HUES48 (cell line): Measurements from ENCODE around the gene STMP1.
"Not testable (repeated sequence)": the region's sequence is repeated elsewhere in the genome, so short reads cannot be mapped to it uniquely, and the experiment has no call there.

Source experiments
- H3K27ac ChIP-seq: one replicate; pipeline ENCODE4 v1.7.0; 2013; ENCODE audit warnings: low read depth, low read length, inconsistent platforms
- H3K27me3 ChIP-seq: 2 replicates; pipeline ENCODE4 v1.6.1; 2013; ENCODE audit warnings: mild to moderate bottlenecking, low read length; ENCODE audit not compliant: control insufficient read depth, insufficient read depth
- H3K36me3 ChIP-seq: 2 replicates; pipeline ENCODE4 v1.6.1; 2013; ENCODE audit warnings: low read length; ENCODE audit not compliant: control insufficient read depth, insufficient read depth
- H3K4me1 ChIP-seq: 2 replicates; pipeline ENCODE4 v1.6.1; 2013; ENCODE audit warnings: mild to moderate bottlenecking, low read length; ENCODE audit not compliant: control insufficient read depth, insufficient read depth
- H3K4me3 ChIP-seq: 2 replicates; pipeline ENCODE4 v1.5.1; 2013; ENCODE audit warnings: mild to moderate bottlenecking, low read depth, low read length
- H3K9ac ChIP-seq: 2 replicates; pipeline ENCODE4 v1.6.1; 2013; ENCODE audit warnings: mild to moderate bottlenecking, low read depth, low read length, moderate library complexity
- H3K9me3 ChIP-seq: 2 replicates; pipeline ENCODE4 v1.6.1; 2013; ENCODE audit warnings: low read length; ENCODE audit not compliant: control insufficient read depth, insufficient read depth

STMP1 gene

DNA sequence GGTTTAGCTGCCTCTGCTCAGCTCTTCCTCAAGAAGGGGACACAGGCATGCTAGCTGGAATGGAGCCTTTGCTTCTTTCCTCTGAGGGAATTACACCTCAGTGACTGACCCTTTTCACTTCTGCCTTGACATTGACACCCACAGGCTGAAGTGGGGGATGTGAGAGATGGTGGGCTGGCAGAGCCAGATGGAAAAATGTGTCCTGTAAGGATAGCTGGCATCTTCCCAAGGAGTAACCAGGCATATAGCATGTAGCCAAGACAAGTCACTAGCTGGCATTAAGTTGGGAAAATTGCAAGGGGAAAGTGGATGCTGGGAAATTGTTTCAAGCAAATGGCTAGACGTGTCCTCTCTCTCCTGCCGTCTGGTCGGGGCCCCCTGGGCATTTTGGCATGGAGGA lies 19.9 kb downstream of the STMP1 start:
- peaks cover 22% of the 10 kb centered on the region; the same call in 1 of the 2 replicates for H3K36me3 ChIP-seq
- no peak overlapping the region for H3K4me3 ChIP-seq
- H3K27me3 ChIP-seq, result no peaks in the 10 kb centered on the region
- H3K27ac ChIP-seq, result no peak overlapping the region
- H3K4me1 ChIP-seq, result no peaks in the 10 kb centered on the region
- no peak overlapping the region for H3K9ac ChIP-seq
- H3K9me3 ChIP-seq, result no peaks in the 10 kb centered on the region

DNA sequence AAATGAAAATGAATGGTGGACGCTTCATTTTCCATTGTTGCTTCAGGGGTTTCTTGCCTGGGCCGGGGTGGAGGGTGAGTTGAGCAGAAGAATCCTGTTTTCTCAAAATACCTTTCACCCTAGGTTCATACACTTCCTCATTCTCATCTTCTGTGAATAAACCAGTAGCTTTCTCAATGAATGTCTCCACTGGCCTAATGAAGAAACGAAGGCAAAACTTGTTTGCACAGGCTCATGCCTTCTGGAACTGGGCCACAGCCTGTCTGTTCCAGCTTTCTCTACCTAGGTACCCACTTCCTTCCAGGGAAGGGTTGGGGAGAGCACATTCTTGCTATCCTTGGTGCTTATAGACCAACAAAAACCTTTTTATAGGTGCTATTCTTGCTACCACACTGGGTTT lies 21.3 kb downstream of the STMP1 start:
- Histone ChIP-seq H3K9ac (no peak overlapping the region), H3K4me3 (no peak overlapping the region), H3K27ac (no peak overlapping the region), H3K36me3 (0 out of 2 replicates have a peak, but pooled peaks cover 9% of the 10 kb centered on the region), H3K9me3 (no peaks in the 10 kb centered on the region), H3K4me1 (no peaks in the 10 kb centered on the region), H3K27me3 (no peaks in the 10 kb centered on the region)

DNA sequence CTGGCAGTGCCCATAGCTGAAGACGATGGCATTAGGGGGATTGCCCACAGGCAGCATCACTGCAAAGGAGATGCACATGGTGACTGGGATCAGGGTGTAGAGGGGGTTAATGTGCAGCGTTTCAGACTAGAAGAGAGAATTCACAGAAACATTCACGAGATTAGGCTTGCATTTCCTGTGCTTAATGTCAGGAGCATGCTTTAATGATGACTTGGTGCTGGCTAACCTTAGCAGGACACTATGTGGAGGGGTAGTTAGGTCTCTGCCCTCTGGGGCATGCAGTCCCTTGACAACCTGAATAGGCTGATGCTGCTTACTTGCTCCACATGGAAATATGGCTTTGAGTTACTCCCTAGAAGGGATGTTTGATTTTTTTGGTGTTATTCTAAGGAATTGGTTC lies 21.8 kb downstream of the STMP1 start:
- H3K36me3 ChIP-seq, result 0 out of 2 replicates have a peak, but pooled peaks cover 8% of the 10 kb centered on the region

DNA sequence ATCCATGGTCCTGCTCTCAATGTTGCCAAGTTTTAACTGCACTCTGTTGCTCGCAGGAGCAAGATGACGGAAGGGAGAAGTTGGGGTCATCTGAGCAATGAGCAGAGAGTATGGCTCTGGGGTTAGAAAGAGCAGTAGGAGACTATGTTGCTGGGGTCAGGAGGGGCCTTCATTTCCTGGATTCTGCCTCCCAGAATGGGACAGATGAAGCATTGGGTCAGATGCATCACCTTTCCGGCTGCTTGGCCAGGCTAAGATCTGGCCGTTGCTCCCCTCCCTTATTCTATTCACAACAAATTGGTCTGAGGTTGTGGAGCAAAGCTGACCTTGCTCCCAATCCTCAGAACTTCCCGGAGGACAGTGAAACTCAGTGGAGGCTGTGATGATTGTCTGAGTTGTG lies 22.4 kb downstream of the STMP1 start:
- H3K36me3 ChIP-seq, result peaks cover 11% of the 10 kb centered on the region; the same call in 1 of the 2 replicates
- no peak overlapping the region for H3K9ac ChIP-seq

More for the DNA sequence above, 21.8 kb downstream of the STMP1 start:
- Histone ChIP-seq H3K27me3 (no peaks in the 10 kb centered on the region), H3K4me3 (no peak overlapping the region), H3K4me1 (no peaks in the 10 kb centered on the region), H3K27ac (no peak overlapping the region), H3K9me3 (no peaks in the 10 kb centered on the region), H3K9ac (no peak overlapping the region)

DNA sequence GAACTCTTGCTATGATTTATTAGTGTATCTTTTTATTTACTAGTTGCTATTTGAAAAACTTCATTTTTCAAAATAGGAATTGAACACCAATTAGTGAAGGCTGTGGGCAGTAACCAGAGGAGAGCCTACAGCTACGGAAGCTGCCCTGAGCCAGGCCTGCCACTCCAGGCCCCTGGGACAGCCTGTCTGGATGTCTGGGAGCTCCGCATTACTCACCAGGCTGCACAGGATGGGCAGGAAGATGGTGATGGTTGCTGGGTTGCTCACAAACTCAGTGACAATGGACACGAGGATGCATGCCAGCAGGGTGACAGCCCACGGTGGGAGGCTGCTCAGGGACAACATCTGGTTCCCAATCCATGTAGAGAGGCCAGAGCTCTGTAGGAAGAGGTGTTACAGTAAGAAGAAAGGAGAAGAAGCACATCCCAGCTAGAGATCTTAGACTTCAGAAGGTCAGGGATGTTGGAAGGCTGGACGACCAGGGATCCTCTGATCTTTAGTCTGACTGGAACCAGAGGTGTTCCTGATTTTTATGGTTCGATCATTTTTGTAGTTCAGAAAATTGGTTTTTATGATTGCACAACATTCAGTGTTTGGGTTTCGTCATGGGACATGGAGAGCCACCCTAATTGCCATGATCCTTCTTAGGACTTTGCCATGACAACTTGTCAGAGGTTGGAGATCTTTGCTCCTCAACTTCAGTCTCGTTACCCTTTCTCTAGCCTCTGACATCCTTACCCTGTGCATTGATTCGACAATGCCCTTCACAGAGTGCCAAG lies 23.2 kb downstream of the STMP1 start:
- H3K4me1 ChIP-seq, result no peaks in the 10 kb centered on the region
- no peaks in the 10 kb centered on the region for H3K9me3 ChIP-seq
- peaks cover 13% of the 10 kb centered on the region; the same call in 1 of the 2 replicates for H3K36me3 ChIP-seq
- H3K9ac ChIP-seq, result no peak overlapping the region
- no peaks in the 10 kb centered on the region for H3K27me3 ChIP-seq
- no peak overlapping the region for H3K27ac ChIP-seq
- H3K4me3 ChIP-seq, result no peak overlapping the region

More for the DNA sequence above, 22.4 kb downstream of the STMP1 start:
- no peaks in the 10 kb centered on the region for H3K9me3 ChIP-seq
- H3K4me3 ChIP-seq, result no peak overlapping the region
- no peak overlapping the region for H3K27ac ChIP-seq
- H3K4me1 ChIP-seq, result no peaks in the 10 kb centered on the region
- H3K27me3 ChIP-seq, result no peaks in the 10 kb centered on the region

DNA sequence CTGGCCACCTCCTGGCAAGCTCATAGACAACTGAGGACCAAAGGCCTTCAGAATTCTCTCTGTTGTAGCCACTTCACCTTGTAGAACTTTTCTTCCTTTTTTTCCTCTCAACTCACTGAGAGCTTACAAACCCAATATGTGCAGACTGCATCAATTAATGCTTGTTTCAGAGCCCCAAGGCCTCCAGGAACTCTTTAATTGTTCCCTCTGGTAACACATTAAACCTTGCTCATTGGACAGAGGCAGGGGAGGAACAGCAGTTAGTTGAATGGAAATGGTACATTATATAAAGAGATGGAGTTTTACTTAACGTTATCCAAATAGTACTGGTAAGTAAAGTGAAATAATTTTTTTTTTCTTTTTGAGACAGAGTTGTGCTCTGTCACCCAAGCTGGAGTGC lies 25.2 kb downstream of the STMP1 start:
- no peaks in the 10 kb centered on the region for H3K27me3 ChIP-seq
- H3K27ac ChIP-seq, result no peak overlapping the region
- no peak overlapping the region for H3K4me3 ChIP-seq
- H3K36me3 ChIP-seq, result peaks cover 13% of the 10 kb centered on the region; the same call in 1 of the 2 replicates
- H3K9ac ChIP-seq, result no peak overlapping the region
- no peaks in the 10 kb centered on the region for H3K9me3 ChIP-seq
- H3K4me1 ChIP-seq, result no peaks in the 10 kb centered on the region

DNA sequence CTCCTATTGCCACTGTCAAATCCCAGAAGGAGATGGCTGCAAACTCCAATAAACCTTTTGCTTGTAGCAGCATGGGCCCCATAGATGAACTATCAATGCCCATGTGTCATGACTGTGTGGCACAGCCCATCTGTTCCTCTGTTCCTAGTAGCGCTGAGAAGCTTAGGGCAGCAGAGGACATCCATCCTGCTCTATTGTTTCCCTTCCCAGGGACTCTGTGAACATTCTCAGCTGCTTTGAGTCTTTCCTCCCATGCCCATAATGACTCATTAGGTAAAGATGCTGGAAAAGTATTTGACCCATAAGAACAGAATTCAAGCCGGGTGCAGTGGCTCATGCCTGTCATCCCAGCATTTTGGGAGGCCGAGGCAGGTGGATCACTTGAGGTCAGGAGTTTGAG lies 28.3 kb downstream of the STMP1 start:
- no peaks in the 10 kb centered on the region for H3K27me3 ChIP-seq
- H3K4me1 ChIP-seq, result no peaks in the 10 kb centered on the region
- peaks cover 15% of the 10 kb centered on the region; the same call in 1 of the 2 replicates for H3K36me3 ChIP-seq
- no peak overlapping the region for H3K4me3 ChIP-seq
- no peak overlapping the region for H3K27ac ChIP-seq
- H3K9me3 ChIP-seq, result no peaks in the 10 kb centered on the region
- H3K9ac ChIP-seq, result no peak overlapping the region

DNA sequence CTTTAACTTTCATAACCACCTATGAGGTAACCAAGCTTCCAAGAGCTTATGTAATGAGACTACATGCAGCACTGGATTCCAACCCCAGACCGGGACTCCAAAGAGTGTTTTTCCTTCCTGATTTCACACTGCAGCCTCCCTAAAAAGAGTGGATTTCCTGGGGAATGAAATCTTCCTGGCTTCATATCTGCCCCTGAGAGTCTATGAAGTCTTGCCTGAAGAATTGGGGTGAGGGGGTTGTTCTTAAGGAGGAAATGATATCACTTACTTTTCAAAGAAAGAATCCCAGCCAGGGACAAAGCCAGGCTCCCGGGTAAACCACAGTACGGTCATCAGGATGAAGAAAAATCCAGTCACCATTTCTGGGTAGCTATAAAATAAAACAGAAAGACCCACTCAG lies 29.7 kb downstream of the STMP1 start:
- Histone ChIP-seq H3K9ac (no peak overlapping the region), H3K9me3 (no peaks in the 10 kb centered on the region), H3K36me3 (peaks cover 15% of the 10 kb centered on the region; the same call in 1 of the 2 replicates), H3K4me1 (no peaks in the 10 kb centered on the region), H3K27me3 (no peaks in the 10 kb centered on the region), H3K27ac (no peak overlapping the region), H3K4me3 (no peak overlapping the region)

DNA sequence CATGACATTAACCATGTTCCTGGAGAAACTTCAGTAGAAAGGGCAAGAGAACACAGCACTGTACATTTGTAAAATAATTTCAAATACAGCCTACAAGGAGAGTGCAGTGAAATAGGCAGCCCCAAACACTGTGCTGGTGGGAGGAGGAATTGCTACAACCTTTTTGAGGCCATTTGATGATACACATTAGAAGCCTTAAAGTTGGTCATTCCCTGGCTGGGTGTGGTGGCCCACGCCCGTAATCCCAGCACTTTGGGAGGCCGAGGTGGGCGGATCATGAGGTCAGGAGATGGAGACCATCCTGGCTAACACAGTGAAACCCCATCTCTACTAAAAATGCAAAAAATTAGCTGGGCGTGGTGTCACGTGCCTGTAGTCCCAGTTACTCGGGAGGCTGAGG lies 30.3 kb downstream of the STMP1 start:
- not testable (repeated sequence) for H3K4me3 ChIP-seq, H3K27ac ChIP-seq, H3K9me3 ChIP-seq, H3K4me1 ChIP-seq, H3K9ac ChIP-seq, H3K27me3 ChIP-seq
- peaks cover 15% of the 10 kb centered on the region; the same call in 1 of the 2 replicates for H3K36me3 ChIP-seq

DNA sequence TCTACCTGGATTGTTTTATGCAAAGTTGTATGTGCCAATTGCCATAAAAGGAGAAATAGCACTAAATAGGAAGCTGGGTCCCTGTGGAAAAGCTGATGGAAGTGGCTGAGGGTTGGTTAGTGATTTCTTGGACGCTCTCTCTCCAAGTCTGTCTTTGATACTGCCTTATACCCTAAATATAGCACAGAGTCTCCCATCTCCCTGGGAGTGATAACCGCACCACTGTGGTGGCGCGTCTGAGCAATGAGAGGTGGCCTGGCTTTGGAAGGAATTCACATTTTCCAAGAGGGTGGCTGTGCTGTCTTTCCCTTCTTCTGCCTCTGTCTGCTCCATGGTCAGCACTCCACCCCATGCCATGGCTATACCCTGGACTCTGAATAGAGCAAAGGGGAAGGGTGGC lies 31.2 kb downstream of the STMP1 start:
- no peaks in the 10 kb centered on the region for H3K9me3 ChIP-seq
- H3K36me3 ChIP-seq, result peaks cover 15% of the 10 kb centered on the region; the same call in 1 of the 2 replicates
- H3K27ac ChIP-seq, result no peak overlapping the region
- no peak overlapping the region for H3K9ac ChIP-seq
- no peaks in the 10 kb centered on the region for H3K4me1 ChIP-seq
- no peaks in the 10 kb centered on the region for H3K27me3 ChIP-seq
- H3K4me3 ChIP-seq, result no peak overlapping the region

DNA sequence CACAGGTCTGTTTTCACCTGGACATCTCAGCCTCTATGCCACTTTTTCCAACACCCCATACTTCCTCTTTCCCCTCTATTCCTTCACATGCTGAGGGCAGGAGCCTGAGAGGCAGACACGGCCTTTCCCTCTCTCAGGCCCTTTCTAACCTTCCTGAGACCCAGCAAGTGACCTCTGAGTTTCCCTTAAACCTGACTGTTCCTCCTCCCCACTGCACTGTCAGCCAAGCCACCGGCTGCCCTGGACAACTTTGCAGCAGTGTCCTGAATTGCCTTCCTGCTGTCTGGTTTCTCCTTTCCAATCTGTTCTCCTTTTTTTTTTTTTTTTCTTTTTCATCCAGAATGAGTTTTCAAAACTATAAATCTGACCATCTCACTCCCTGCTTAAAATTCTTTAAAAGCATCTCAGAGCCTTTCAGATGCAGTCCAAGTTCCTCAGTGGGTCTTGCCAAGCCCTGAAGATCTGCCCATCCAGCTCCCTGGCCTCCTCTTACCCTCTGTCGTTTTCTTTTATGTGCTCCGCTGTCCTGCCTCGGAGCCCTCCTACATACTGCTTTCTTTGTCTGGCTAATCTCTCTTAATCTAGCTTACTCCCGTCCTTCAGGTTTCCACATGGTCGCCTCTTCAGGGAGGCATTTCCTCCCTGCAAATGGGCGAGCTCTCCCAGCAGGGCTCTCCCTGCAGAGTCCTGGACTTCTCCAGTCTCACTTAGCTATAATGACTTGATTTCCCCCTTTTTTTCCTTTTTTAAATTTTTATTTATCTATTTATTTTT lies 35.1 kb downstream of the STMP1 start:
- Histone ChIP-seq H3K9ac (no peak overlapping the region), H3K27ac (no peak overlapping the region), H3K36me3 (0 out of 2 replicates have a peak, but pooled peaks cover 2% of the 10 kb centered on the region), H3K4me1 (no peaks in the 10 kb centered on the region), H3K27me3 (no peaks in the 10 kb centered on the region), H3K9me3 (no peaks in the 10 kb centered on the region), H3K4me3 (no peak overlapping the region)
